IPS DF 4.7 (cell line): ENCODE measurements around the gene RPL37A.

Source experiments
- DNase-seq: peaks from one replicate; pipeline ENCODE4 v3.0.0-alpha.2; 2013; ENCODE audit warnings: low spot score; ENCODE audit errors: extremely low read depth

RPL37A gene

GRCh38 chr2:216486708-216487107 is 11.9 kb upstream of the RPL37A start:
- DNase-seq: no peak

GRCh38 chr2:216490061-216490460 is 8.6 kb upstream of the RPL37A start:
- no peak for DNase-seq

- DNase-seq: no peak
These were observed 6.6 kb upstream of the RPL37A start for GRCh38 chr2:216491793-216492596.

- no peak for DNase-seq
These were observed 5.9 kb upstream of the RPL37A start for GRCh38 chr2:216492597-216493333.

GRCh38 chr2:216493334-216493685 is 5.3 kb upstream of the RPL37A start:
- no peak for DNase-seq

GRCh38 chr2:216495656-216496055 is 3.0 kb upstream of the RPL37A start:
- no peak for DNase-seq

GRCh38 chr2:216497382-216498069 is 1.1 kb upstream of the RPL37A start:
- no peak for DNase-seq

GRCh38 chr2:216498070-216498378 is 620 bp upstream of the RPL37A start:
- no peak for DNase-seq

GRCh38 chr2:216499641-216500218 is 1.1 kb downstream of the RPL37A start:
- no peak for DNase-seq

GRCh38 chr2:216500572-216500971 is 1.9 kb downstream of the RPL37A start:
- no peak for DNase-seq

- DNase-seq: no peak
These were observed 3.2 kb downstream of the RPL37A start for GRCh38 chr2:216501854-216502253.

GRCh38 chr2:216502381-216503158 is 3.9 kb downstream of the RPL37A start:
- no peak for DNase-seq

- DNase-seq: no peak
These were observed 4.5 kb downstream of the RPL37A start for GRCh38 chr2:216503159-216503629.

GRCh38 chr2:216503697-216504375 is 5.2 kb downstream of the RPL37A start:
- no peak for DNase-seq

- DNase-seq: no peak
These were observed 5.7 kb downstream of the RPL37A start for GRCh38 chr2:216504376-216504762.

GRCh38 chr2:216505133-216506106 is 6.8 kb downstream of the RPL37A start:
- no peak for DNase-seq

- no peak for DNase-seq
These were observed 8.8 kb downstream of the RPL37A start for GRCh38 chr2:216507220-216508160.

GRCh38 chr2:216508229-216508628 is 9.6 kb downstream of the RPL37A start:
- no peak for DNase-seq
